Endothelial cell of umbilical vein (primary cell): ENCODE results near the gene PLEKHA7. TPM values are rescaled to one million over a fixed set of nuclear protein-coding genes. Genes with fewer than 3 reads are reported as not detected.

ENCODE experiments used
- BruUV-seq: library from RNA; stranded (reverse); fragments of 400-500 nt; replicated peaks from 2 replicates; lab custom pipeline; 2021; lab: Mats Ljungman, UMichigan
- CTCF ChIA-PET: fragments of 300-600, 350-600 bp; sonication (Branson Sonifier 250); formaldehyde crosslinking; loops from one replicate; lab custom pipeline; 2021; ENCODE audit warnings: antibody characterized with exemption, inconsistent platforms; lab: Charles Lee
- POLR2A ChIA-PET: fragments of 300-600, 350-600 bp; sonication (Branson Sonifier 250); formaldehyde crosslinking; loops from one replicate; lab custom pipeline; 2021; ENCODE audit warnings: antibody characterized with exemption, inconsistent platforms; lab: Charles Lee
- DNase-seq: peaks from one replicate; pipeline ENCODE4 v3.0.0-alpha.2; 2011; ENCODE audit warnings: low read depth, low spot score
- FAIRE-seq: peaks from 2 replicates; lab custom pipeline; 2011; peaks lifted over from hg19 to GRCh38; lab: Jason Lieb, UNC
- H2AFZ ChIP-seq: 2 replicates; pipeline ENCODE4 v1.6.0; 2012; ENCODE audit warnings: low read depth, low read length, control low read depth, inconsistent platforms
- H3K27ac ChIP-seq: 2 replicates; pipeline ENCODE4 v1.5.1; 2011; ENCODE audit warnings: low read depth, mild to moderate bottlenecking, control low read depth, low read length, moderate library complexity; ENCODE audit not compliant: insufficient read depth
- H3K27me3 ChIP-seq, 2 experiments: 2 replicates each; pipeline versions ENCODE4 v1.6.0 to v1.6.1; 2011; ENCODE audit warnings: low read length in 2 of 2, mixed read lengths in 1 of 2; ENCODE audit not compliant: control insufficient read depth in 2 of 2, insufficient read depth in 2 of 2
- H3K36me3 ChIP-seq, 2 experiments: 2 replicates in 1 of 2; 3 replicates in 1 of 2; pipeline ENCODE4 v1.5.1; 2011; ENCODE audit warnings: low read length in 2 of 2, mild to moderate bottlenecking in 1 of 2, moderate library complexity in 1 of 2; ENCODE audit not compliant: control insufficient read depth in 2 of 2, insufficient read depth in 2 of 2; ENCODE audit errors: extremely low read depth in 1 of 2
- H3K4me1 ChIP-seq: 3 replicates; pipeline ENCODE4 v1.5.1; 2011; ENCODE audit warnings: mild to moderate bottlenecking, low read length; ENCODE audit not compliant: control insufficient read depth, insufficient read depth; ENCODE audit errors: extremely low read depth
- H3K4me2 ChIP-seq: 2 replicates; pipeline ENCODE4 v1.6.1; 2011; ENCODE audit warnings: low read length, control low read depth, mixed read lengths; ENCODE audit not compliant: insufficient read depth
- H3K4me3 ChIP-seq, 3 experiments: fragments of 200-600 bp in 1 of 3; sonication (generic), shearing (Covaris generic) in 1 of 3; replicated peaks in 1 of 3; 2 replicates each; pipeline ENCODE4 v1.5.1; 2011 to 2016; ENCODE audit warnings: control low read depth in 3 of 3, low read length in 3 of 3, mild to moderate bottlenecking in 2 of 3, inconsistent platforms in 1 of 3, low read depth in 1 of 3, moderate library complexity in 1 of 3; ENCODE audit not compliant: insufficient read depth in 1 of 3
- H3K79me2 ChIP-seq: 2 replicates; pipeline ENCODE4 v1.6.0; 2012; ENCODE audit warnings: low read length, inconsistent platforms; ENCODE audit not compliant: control insufficient read depth, insufficient read depth
- H3K9ac ChIP-seq: replicated peaks from 2 replicates; pipeline ENCODE3; 2011; ENCODE audit warnings: low read length, control low read depth; ENCODE audit not compliant: insufficient read depth; ENCODE audit errors: extremely low read depth
- H3K9me1 ChIP-seq: replicated peaks from 3 replicates; pipeline ENCODE4 v1.6.0; 2011; ENCODE audit warnings: mild to moderate bottlenecking, low read length; ENCODE audit not compliant: control insufficient read depth, insufficient read depth; ENCODE audit errors: extremely low read depth
- H3K9me3 ChIP-seq: replicated peaks from 2 replicates; pipeline ENCODE4 v1.5.1; 2012; ENCODE audit warnings: low read length, inconsistent platforms; ENCODE audit not compliant: control insufficient read depth, insufficient read depth
- H4K20me1 ChIP-seq: replicated peaks from 2 replicates; pipeline ENCODE3; 2011; ENCODE audit warnings: mild to moderate bottlenecking, low read length; ENCODE audit not compliant: control insufficient read depth, insufficient read depth; ENCODE audit errors: extremely low read depth
- EZH2 ChIP-seq: IDR thresholded peaks from 2 replicates; pipeline ENCODE4 v1.6.1; 2012; ENCODE audit warnings: borderline replicate concordance, low read depth, mild to moderate bottlenecking, moderate library complexity, low read length, inconsistent platforms; ENCODE audit not compliant: severe bottlenecking
- FOS ChIP-seq: IDR thresholded peaks from 2 replicates; pipeline ENCODE4 v1.6.1; 2011; ENCODE audit warnings: mild to moderate bottlenecking, low read length, moderate library complexity, borderline replicate concordance; ENCODE audit not compliant: insufficient read depth
- GATA2 ChIP-seq: IDR thresholded peaks from 2 replicates; pipeline ENCODE4 v1.7.0; 2011; ENCODE audit warnings: low read depth, mild to moderate bottlenecking, moderate library complexity, mixed read lengths, low read length; ENCODE audit not compliant: insufficient read length, insufficient read depth
- JUN ChIP-seq: IDR thresholded peaks from 2 replicates; pipeline ENCODE4 v1.6.1; 2011; ENCODE audit warnings: borderline replicate concordance, low read depth; ENCODE audit not compliant: insufficient read length, insufficient read depth
- MYC ChIP-seq: IDR thresholded peaks from one replicate; pipeline ENCODE4 v1.6.1; 2011; ENCODE audit warnings: mild to moderate bottlenecking, low read depth, low read length
- POLR2A ChIP-seq: IDR thresholded peaks from 2 replicates; pipeline ENCODE4 v1.6.1; 2012; ENCODE audit warnings: low read depth, mild to moderate bottlenecking, control low read depth, low read length
- POLR2AphosphoS5 ChIP-seq: IDR thresholded peaks from 2 replicates; pipeline ENCODE4 v1.6.1; 2012; ENCODE audit warnings: low read depth, mild to moderate bottlenecking, control low read depth, low read length, moderate library complexity; ENCODE audit not compliant: insufficient read depth
- dilution Hi-C: fragments of 300-500 bp; cut with MboI; formaldehyde crosslinking; loops from one replicate; pipeline ENCODE4 v1.15.0; 2019; ENCODE audit warnings: low sequenced_read_pairs; ENCODE audit not compliant: extremely low pct_ligation_motif_present
- intact Hi-C: fragments of 100-400 bp; cut with micrococcal nuclease; formaldehyde crosslinking; loops from one replicate; pipeline ENCODE4 v1.10.0; 2022
- polyA plus RNA-seq, 4 experiments: library from polyadenylated mRNA; depleted of rRNA in 3 of 4; stranded (reverse) in 3 of 4; unstranded in 1 of 4; fragments of >200 nt; gene quantifications; 2 replicates each; pipeline versions ENCODE4 v1.2.1 to v1.2.3, GENCODE V29; 2011 to 2012; ENCODE audit warnings: missing spikeins in 1 of 4
- total RNA-seq: library from RNA; stranded (reverse); gene quantifications from 2 replicates; pipeline ENCODE4 v1.2.3, GENCODE V29; 2021
- TF ChIP-seq, protein P1 (sequence below): IDR thresholded peaks from 2 replicates; pipeline ENCODE4 v1.6.1; 2011; ENCODE audit not compliant: insufficient read depth, insufficient read length
- TF ChIP-seq, protein P2 (sequence below), 2 donors: IDR thresholded peaks; 1 replicate in 1 of 2; 2 replicates in 1 of 2; pipeline ENCODE4 v1.5.1; 2011; ENCODE audit warnings: low read length in 2 of 2, mild to moderate bottlenecking in 2 of 2, moderate library complexity in 2 of 2, control low read depth in 1 of 2, inconsistent platforms in 1 of 2, low read depth in 1 of 2; ENCODE audit not compliant: insufficient read depth in 1 of 2; ENCODE audit errors: extremely low read depth in 1 of 2

PLEKHA7 gene
- total and polyA plus RNA-seq, 2 donors (not counting 3 experiments of a cell fraction or from before 2014, with no cell fraction given) = 1.7 to 3.8 TPM

- FAIRE-seq = no peak
- H3K9me1 ChIP-seq = no peaks in the 10 kb centered on the region
- no TSS peak for BruUV-seq
Observed at GRCh38 chr11:16794047-16794818, 220.0 kb downstream of the PLEKHA7 start.

More at GRCh38 chr11:16794047-16794818, 220.0 kb downstream of the PLEKHA7 start:
- Histone ChIP-seq H3K4me1 (peaks cover 25% of the 10 kb centered on the region), H3K9me3 (no peaks in the 10 kb centered on the region), H3K36me3 (no peaks in the 10 kb centered on the region), H3K4me3 (no peak overlapping the region), H3K27ac (no peak overlapping the region), H3K79me2 (no peaks in the 10 kb centered on the region), H3K27me3 (no peaks in the 10 kb centered on the region), H2AFZ (no peak overlapping the region), H4K20me1 (no peaks in the 10 kb centered on the region), H3K4me2 (no peak overlapping the region), H3K9ac (no peak overlapping the region)
- dilution Hi-C loops (no loop called here), intact Hi-C loops (loop anchor here (5.0 kb wide), 1 partner anchor 558 kb away; the partner anchor contains the start of gene NCR3LG1)
- no peak for TF ChIP-seq EZH2
- TF ChIP-seq POLR2AphosphoS5 = no peak
- no peak for TF ChIP-seq GATA2
- TF ChIP-seq, protein P1, sequence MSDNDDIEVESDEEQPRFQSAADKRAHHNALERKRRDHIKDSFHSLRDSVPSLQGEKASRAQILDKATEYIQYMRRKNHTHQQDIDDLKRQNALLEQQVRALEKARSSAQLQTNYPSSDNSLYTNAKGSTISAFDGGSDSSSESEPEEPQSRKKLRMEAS = no peak
- TF ChIP-seq MYC = no peak
- TF ChIP-seq, protein P2, sequence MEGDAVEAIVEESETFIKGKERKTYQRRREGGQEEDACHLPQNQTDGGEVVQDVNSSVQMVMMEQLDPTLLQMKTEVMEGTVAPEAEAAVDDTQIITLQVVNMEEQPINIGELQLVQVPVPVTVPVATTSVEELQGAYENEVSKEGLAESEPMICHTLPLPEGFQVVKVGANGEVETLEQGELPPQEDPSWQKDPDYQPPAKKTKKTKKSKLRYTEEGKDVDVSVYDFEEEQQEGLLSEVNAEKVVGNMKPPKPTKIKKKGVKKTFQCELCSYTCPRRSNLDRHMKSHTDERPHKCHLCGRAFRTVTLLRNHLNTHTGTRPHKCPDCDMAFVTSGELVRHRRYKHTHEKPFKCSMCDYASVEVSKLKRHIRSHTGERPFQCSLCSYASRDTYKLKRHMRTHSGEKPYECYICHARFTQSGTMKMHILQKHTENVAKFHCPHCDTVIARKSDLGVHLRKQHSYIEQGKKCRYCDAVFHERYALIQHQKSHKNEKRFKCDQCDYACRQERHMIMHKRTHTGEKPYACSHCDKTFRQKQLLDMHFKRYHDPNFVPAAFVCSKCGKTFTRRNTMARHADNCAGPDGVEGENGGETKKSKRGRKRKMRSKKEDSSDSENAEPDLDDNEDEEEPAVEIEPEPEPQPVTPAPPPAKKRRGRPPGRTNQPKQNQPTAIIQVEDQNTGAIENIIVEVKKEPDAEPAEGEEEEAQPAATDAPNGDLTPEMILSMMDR (IDR thresholded peaks at IDR 0.05; ENCODE audit: extremely low read depth in 1 of 2, insufficient read depth in 1 of 2, low read depth in 1 of 2, low read length in 2 of 2) = no peak
- TF ChIP-seq FOS = no peak
- no peak for TF ChIP-seq POLR2A
- no peak for TF ChIP-seq JUN
- no peak for DNase-seq
- POLR2A ChIA-PET = no interaction called here
- CTCF ChIA-PET = interaction anchor here (0.9 kb wide), 1 partner anchor 17 kb away, joined by 5 read pairs; no protein-coding TSS in a partner anchor
